DOHH2 (cell line): ENCODE data around the gene OR13J1.

Experiments used
- CTCF ChIP-seq: fragments of 200-600 bp; sonication (generic); IDR thresholded peaks from one replicate; pipeline ENCODE4 v1.5.1; 2014; ENCODE audit warnings: antibody characterized with exemption, mild to moderate bottlenecking, low read depth, low read length; ENCODE audit not compliant: poor library complexity, severe bottlenecking
- EZH2phosphoT487 ChIP-seq: fragments of 200-600 bp; sonication (generic); IDR thresholded peaks from 2 replicates; pipeline ENCODE4 v1.6.1; 2017; ENCODE audit warnings: borderline replicate concordance, mild to moderate bottlenecking, antibody characterized with exemption, low read length, moderate library complexity, mixed read lengths

GRCh38 chr9:35859990-35860339 is 10.2 kb downstream of the OR13J1 start:
- TF ChIP-seq CTCF (no peak), EZH2phosphoT487 (no peak)
